Pons (tissue), 1 donor: ENCODE data around the gene MYO7A.

ENCODE experiments used
- DNase-seq: peaks from one replicate; pipeline ENCODE4 v3.0.0-alpha.2; 2016; ENCODE audit warnings: low spot score

The MYO7A gene

DNA sequence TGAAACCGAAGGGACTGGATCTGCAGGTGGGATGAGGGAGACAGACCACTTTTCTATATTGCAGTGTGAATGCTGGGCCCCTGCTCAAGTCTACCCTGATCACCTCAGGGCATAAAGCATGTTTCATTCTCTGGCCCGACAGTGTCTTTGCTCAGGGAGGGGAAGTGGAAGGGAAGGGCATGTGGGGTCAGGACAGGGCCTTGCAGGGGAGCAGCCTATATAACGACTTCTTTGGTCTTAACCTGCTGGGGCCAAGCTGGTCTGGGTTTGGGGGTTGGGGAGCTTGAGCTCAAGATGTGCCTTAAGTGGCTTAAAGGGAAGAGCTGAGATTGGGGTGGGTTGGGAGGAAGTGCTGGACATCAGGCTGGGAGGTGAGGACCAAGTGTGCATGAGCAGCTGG is 87.1 kb downstream of the MYO7A start:
- no peak for DNase-seq

DNA sequence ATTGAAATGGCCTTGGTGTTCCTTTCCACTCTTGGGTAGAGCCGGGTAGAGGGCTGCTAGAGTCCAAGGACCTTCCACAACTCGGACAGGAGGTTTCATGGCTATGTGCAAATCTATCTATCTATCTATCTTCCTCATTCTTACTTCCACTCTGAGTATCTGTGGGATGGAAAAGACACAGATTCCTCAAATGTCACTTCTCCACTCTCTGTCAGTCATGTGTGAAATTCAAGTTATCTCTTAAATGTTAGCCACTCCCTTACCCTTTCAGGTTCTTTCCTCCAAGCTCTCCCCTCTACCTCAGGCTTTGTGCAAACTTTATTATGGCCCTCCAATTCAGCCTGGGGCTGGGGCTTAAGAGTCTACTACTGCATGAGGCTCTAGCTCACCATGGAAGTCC is 89.1 kb downstream of the MYO7A start:
- peak; percentile 2 for DNase-seq

DNA sequence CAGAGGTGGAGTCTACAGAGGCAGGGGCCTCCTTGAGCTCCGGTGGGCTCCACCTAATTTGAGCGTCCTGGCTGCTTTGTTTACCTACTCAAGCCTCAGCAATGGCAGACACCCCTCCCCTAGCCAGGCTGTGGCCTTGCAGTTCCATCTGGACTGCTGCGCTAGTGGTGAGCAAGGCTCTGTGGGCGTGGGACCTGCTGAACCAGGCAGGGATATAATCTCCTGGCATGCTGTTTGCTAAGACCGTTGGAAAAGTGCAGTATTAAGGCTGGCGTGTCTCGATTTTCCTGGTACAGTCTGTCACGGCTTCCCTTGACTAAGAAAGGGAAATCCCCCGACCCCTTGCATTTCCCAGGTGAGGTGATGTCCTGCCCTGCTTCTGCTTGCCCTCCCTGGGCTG is 95.8 kb downstream of the MYO7A start:
- DNase-seq = no peak

DNA sequence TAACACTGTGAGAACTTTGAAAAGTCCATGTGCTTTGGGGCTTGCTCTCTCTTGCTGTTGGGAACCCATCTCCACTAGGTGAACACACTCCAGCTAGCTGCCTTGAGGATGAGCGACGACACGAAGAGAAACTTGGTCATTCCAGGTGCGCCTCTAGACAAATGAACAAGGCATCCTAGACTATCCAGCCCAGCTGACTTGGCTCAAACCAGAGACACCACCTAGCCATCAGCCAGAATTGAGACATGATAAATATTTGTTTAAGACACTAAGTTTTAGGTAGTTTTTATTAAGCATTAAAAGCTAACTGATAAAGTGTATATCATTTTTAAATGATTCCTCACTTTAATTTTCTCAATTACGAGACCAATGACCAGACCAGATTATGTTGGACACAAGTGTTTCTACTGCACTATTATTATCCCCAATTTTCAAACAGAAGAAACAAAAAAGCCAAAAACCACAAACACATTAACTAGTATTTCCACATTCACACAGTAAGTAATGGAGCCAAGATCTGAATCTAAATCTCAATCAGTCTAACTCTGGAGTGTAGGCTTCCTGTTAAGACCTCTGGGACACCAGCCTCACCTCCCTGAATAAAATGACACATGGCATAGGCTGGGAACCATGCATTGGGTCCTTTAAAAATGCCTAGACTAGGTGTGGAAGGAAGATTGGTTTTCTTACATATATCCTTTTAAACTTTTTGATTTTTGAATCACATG is 103.0 kb downstream of the MYO7A start:
- DNase-seq = no peak

DNA sequence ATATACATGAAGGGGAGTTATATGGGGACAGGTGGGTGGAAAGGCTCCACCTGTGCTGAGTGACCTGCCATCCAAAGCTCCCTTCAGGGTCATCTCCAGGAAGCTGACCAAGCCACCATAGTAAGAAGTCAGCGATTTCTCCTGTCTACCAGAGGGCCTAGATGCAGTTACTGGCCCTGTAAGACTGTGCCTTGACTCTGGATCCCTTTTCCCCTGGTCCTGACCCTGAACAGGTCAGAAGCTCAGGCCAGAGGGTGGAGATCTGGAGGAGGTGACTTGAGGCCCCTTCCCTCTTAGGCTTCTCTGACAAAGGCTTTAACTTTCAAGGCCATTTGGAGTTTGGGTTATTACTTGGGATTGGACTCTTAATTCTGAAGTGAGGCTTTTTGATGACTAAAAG is 103.8 kb downstream of the MYO7A start:
- DNase-seq = no peak

DNA sequence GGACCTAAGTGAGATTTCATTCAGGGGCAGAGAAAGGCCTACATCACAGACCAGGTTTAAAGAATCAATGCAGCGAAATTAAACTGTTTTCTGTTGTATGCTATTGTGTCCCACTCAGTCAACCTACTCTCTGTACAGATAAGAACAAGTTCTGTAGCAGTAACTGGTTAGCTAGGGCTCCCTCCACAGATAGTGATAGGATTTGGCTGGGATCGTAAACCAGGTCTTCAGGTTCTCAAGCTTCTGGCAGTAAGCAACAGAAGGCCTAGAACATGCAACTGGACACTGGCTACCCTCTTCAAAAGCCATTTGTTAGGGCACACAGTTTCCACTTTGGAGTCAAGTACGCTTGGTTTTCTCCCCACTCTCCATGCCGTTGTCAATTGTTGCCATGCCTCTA is 104.2 kb downstream of the MYO7A start:
- no peak for DNase-seq

DNA sequence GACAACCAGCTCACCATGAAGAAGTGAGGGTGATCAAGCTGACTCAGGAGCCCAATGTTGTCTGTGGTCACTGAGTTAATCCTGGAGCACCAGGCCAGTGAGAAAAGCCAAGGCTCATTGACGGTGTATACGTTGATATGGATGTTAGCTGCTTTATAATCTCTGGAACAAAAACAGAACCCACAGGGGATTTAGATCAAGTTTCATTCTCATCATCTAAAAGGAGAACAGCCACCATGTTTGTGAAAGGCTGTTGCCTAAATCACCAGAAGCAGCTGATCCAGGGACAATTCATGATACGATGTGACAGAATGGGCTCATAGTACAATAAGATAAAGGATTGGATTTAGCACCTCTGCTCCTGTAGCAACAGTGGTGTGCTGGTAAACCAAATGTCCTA is 105.0 kb downstream of the MYO7A start:
- DNase-seq = no peak

DNA sequence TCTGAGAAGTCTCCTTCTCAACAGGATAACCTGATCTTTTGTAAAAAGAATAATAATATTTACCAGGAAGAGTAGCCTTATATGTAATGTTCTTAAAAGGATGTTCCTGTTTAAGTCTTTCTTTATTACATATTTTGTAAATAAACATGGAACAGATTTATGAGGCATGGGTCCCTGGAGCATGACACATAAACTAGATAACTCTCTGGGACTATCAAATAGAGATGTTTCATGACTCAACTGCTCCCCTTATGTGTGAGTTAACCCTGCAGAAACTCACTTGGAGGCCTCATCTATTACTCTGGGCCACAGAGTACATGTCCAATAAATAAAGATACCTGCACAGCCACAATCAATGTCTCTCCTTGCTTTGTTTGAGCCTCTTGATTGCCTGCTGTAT is 108.9 kb downstream of the MYO7A start:
- DNase-seq = no peak

DNA sequence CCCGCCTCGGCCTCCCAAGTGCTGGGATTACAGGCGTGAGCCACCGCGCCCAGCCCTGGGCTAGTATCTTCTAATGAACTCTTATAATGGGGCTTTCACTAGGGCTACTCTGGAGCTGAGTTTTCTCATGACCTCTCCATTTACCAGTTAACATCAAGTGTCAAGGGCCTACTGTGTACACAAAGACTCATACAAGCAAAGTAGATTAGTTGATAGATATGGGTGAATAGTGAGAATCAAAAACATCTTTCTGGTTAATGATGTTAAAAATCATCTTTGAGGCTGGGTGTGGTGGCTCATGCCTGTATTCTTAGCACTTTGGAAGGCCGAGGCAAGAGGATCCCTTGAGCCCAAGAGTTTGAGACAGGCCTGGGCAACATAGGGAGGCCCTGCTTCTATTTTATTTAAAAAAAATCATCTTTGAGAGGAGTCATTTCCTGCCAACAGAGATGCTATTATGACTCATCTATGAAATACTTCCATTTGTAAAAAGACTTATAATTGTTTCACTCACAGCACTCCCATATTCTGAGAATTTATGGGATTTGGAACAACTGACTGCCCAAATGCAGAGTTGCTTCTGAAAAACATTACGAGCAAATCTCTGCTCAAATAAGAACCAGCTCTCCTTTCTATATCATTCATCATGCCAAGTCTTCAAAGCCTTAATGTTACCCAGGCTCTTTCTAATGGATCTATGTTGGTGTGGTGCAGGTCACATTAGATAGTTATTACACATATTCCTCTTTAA is 116.4 kb downstream of the MYO7A start:
- no peak for DNase-seq

DNA sequence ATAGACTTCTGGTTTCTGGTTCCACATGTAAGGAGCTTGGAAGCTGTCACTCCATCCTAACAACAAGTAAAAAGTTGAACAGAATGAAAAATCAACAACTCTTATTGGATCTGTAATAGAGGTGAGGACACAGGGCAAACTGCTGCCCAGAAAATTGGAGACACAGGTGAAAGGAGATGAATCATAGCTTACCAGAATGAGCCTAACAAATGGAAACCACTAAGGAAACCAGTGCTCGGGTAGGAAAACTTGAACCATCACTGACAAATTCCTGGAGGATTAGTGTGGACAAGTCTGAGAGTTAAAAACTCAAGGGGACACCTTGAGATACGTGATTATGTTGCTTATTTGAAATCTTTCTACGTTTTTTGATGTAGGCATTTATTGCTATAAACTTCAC is 121.4 kb downstream of the MYO7A start:
- no peak for DNase-seq

DNA sequence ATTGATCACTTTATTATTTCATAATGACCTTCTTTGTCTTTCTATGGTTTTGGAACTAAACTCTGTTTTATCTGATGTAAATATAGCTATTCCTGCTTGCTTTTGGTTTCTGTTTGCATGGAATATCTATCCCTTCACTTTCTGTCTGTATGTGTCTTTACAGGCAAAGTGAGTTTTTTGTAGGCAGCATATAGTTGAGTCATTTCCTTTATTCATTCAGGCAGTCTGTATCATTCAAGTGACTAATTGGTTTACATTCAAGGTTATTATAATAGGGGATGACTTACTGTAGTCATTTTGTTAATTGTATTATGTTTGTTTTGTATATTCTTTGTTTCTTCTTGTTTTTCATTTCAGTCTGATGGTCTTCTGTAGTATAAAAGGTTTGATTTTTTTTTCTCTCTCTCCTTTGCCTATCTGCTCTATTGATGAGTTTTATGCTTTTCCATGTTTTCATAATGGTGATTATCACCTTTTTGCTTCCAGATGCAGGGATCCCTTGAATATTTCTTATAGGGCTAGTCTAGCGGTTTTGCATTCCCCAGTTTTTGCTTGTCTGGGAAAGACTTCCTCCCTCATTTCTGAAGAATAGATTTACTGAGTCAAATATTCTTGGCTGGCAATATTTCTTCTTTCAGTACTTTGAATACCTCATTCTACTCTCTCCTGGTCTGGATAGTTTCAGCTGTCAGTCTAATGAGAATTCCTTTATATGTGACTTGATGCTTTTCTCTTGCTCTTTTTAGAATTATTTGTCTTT is 123.0 kb downstream of the MYO7A start:
- DNase-seq = no peak

DNA sequence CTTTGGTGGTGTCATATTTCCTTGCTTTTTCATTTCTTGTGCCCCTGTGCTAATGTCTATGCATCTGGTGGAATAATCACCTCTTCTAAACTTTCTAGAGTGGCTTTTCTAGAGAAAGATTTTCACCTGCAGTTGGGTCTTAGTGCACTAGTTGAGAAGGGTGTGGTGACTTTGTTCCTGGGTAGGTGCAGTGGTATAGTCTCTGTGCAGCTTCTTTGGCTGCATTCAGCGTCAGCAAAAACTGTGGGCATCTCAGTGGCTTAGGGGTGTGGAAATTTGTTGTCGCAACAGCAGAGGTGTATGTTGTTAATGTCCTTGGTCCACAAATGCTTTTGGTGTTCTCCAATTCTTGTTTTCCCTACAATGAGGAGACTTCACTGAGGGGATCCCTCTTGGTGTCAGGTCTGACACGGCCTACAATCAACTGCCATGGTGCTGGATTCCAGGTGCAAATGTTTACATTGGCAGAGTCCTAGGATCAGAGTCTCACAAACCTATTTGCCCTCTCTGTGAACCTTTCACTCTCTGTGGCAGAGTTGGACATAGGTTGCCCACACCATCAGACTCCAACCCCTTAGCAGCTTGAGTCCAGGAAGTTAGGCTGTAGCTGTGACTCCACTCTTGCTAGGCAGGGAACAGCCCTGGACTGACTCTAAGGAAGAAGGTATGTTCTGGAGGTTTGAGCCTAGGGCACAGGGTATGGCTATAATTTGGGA is 124.7 kb downstream of the MYO7A start:
- DNase-seq = no peak

DNA sequence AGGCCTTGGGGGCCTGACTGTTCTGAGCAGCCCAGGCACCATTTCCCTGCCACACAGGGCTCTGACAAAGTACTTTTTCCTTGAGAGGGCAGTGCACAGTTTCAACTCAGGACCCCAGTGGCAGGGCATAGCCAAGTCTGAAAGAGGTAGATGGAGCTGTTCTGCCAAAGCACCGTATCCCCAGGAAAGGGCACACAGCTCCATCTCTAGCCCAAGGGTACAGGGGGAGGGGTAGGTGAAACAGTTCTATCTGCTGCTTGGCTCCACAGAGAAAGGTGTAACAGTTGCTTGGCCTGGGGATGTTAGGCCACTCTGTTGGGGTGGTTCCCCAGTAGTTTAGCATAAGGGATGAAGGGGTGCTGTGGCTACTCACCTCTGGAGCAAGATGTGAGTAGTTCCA is 125.6 kb downstream of the MYO7A start:
- no peak for DNase-seq

DNA sequence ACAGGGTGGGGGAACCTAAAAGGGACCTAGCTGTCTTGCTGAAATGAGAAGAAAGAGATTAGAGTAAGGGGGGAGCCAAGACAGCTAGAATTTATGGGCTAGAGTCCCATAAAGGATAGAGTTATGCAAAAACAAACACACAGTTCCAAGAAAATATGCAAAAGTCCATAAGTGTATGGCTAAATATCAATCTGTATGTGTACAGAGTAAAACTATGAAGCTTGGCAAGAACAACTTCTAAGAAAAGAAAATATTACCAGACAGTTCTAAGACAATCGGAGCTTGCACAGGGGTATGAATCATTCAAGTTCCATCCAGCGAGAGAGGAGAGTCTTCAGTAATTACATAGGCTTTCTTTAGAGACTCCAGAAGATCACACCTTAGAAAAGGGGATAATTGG is 131.6 kb downstream of the MYO7A start:
- no peak for DNase-seq

DNA sequence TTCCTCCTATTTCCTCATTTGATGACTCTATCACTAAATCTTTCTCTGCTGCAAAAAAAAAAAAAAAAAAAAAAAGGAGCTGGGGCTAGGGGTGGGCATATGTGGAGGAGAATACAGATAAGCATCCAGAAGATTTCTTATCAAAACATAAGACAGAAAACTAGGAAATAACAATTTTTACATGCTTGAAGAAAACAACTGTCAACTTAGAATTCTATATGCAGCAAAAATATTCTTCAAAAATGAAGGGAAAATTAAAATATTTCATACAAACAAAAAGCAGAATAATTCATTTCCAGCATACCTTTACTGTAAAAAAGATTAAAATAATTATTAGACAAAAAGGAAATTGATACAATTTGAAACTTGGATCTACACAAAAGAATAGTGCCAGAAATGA is 134.8 kb downstream of the MYO7A start:
- no peak for DNase-seq
